HepG2 (cell line): ENCODE results near the gene SERTAD2. TPM values are rescaled to one million over a fixed set of nuclear protein-coding genes. Genes with fewer than 3 reads are reported as not detected.

Experiments
- ATF7 ChIP-seq, 2 experiments: fragments of 450-650 bp in 1 of 2; sonication (generic) in 1 of 2; formaldehyde crosslinking in 1 of 2; IDR thresholded peaks; 2 replicates each; pipeline versions ENCODE4 v1.4.0 to v1.6.1; 2016 to 2020; ENCODE audit warnings: antibody characterized with exemption in 1 of 2, mild to moderate bottlenecking in 1 of 2, missing genetic modification reagents in 1 of 2
- CERS6 ChIP-seq: sonication (generic); formaldehyde crosslinking; IDR thresholded peaks from 2 replicates; pipeline ENCODE4 v1.5.0; 2020; ENCODE audit warnings: missing genetic modification reagents
- DNMT3B ChIP-seq: conservative IDR thresholded peaks from 2 replicates; pipeline ENCODE4 v1.6.1; 2016; ENCODE audit warnings: missing biosample characterization, control low read depth
- FOSL2 ChIP-seq: sonication (generic); formaldehyde crosslinking; IDR thresholded peaks from 2 replicates; pipeline ENCODE4 v1.4.0; 2020; ENCODE audit warnings: missing genetic modification reagents
- HOXA5 ChIP-seq: sonication (generic); formaldehyde crosslinking; IDR thresholded peaks from 2 replicates; pipeline ENCODE4 v1.4.0; 2020; ENCODE audit warnings: missing genetic modification reagents
- KDM5B ChIP-seq: sonication (generic); formaldehyde crosslinking; IDR thresholded peaks from 2 replicates; pipeline ENCODE4 v1.4.0; 2020; ENCODE audit warnings: missing genetic modification reagents, mild to moderate bottlenecking, borderline replicate concordance
- KLF15 ChIP-seq: sonication (generic); formaldehyde crosslinking; IDR thresholded peaks from 2 replicates; pipeline ENCODE4 v1.8.1; 2023; ENCODE audit warnings: borderline replicate concordance, mild to moderate bottlenecking, inconsistent platforms, missing genetic modification reagents, mixed read lengths
- PCBP2 ChIP-seq: fragments of 200-400 bp; formaldehyde crosslinking; optimal IDR thresholded peaks from 2 replicates; pipeline ENCODE3; 2018; ENCODE audit warnings: low read length, low read depth; ENCODE audit not compliant: poor library complexity, severe bottlenecking
- ZFP36 ChIP-seq: fragments of 150-350 bp; IDR thresholded peaks from 2 replicates; pipeline ENCODE4 v1.6.1; 2018; ENCODE audit warnings: borderline replicate concordance, low read length, low read depth; ENCODE audit not compliant: partially characterized antibody
- ZNF12 ChIP-seq: sonication (generic); formaldehyde crosslinking; IDR thresholded peaks from 2 replicates; pipeline ENCODE4 v1.5.0; 2020; ENCODE audit warnings: missing genetic modification reagents
- ZNF138 ChIP-seq: sonication (generic); formaldehyde crosslinking; IDR thresholded peaks from 2 replicates; pipeline ENCODE4 v1.5.0; 2020; ENCODE audit warnings: mild to moderate bottlenecking, low read depth, missing genetic modification reagents
- ZNF274 ChIP-seq: sonication (generic); formaldehyde crosslinking; IDR thresholded peaks from 2 replicates; pipeline ENCODE4 v1.5.1; 2020; ENCODE audit warnings: mild to moderate bottlenecking, missing genetic modification reagents
- ZNF337 ChIP-seq: sonication (generic); formaldehyde crosslinking; IDR thresholded peaks from 2 replicates; pipeline ENCODE4 v1.5.1; 2020; ENCODE audit warnings: missing genetic modification reagents, low read depth, mild to moderate bottlenecking, borderline replicate concordance
- ZNF605 ChIP-seq: sonication (generic); formaldehyde crosslinking; IDR thresholded peaks from 2 replicates; pipeline ENCODE4 v1.8.0; 2022; ENCODE audit warnings: mild to moderate bottlenecking, missing genetic modification reagents
- polyA plus RNA-seq, 8 experiments: library from polyadenylated mRNA; depleted of rRNA in 3 of 8; stranded (reverse) in 7 of 8; unstranded in 1 of 8; fragments of >200 nt; fragmentation: Illumina TruSeq in 4 of 8; extraction: Trizol in 4 of 8; gene quantifications; 2 replicates each; pipeline versions ENCODE4 v1.2.1 to v1.2.3, GENCODE V29; 2011 to 2016; ENCODE audit warnings: low read depth in 4 of 8, missing spikeins in 1 of 8, mixed read lengths in 1 of 8; ENCODE audit not compliant: insufficient read depth in 1 of 8
- total RNA-seq, 5 experiments: library from RNA; depleted of rRNA; stranded (reverse); fragments of >200 nt; fragmentation: Illumina TruSeq; extraction: Trizol; gene quantifications; 2 replicates each; pipeline ENCODE4 v1.2.3, GENCODE V29; 2016; ENCODE audit warnings: low read depth in 1 of 5
- TF ChIP-seq, protein P1 (sequence below), 2 experiments: sonication (generic) in 1 of 2; formaldehyde crosslinking in 1 of 2; IDR thresholded peaks; 2 replicates each; pipeline versions ENCODE4 v1.4.0 to v1.6.1; 2016 to 2020; ENCODE audit warnings: borderline replicate concordance in 1 of 2, low read depth in 1 of 2, mild to moderate bottlenecking in 1 of 2, missing genetic modification reagents in 1 of 2

Gene SERTAD2
- total and polyA plus RNA-seq, 2 of the 13 experiments (the other 11 are each of a cell fraction or from before 2014, with no cell fraction given), result 6.7 to 22.6 TPM

DNA sequence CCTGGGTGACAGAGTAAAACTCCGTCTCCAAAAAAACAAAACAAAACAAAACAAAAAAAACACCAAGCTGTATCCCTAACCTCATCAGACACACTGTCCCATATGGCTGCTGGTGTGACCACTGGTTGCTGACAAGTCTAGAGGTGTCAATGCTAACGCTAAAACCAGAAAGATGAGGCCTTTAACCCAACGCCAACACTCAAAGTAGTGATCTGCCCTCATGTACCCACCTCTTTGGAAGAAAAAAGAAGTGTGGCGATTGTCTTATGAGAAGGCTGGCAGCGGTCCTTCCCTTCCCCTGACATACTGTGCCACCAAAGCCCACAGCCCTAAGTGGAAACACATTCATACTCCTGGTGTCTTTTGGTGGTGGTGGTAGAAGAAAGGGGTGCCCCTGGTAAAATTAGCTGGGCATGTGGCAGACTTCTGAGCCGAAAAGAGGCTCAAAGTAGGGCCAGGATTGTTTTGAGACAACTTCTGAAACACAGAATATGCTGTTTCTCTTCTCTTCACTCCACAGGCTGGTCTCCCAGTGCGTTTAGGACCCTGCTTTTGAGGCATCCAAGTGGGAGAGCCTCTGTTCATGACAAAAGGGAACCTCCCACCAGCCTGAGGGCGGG is 9.8 kb downstream of the SERTAD2 start (continued):
- TF ChIP-seq CERS6 (CRISPR knock-in tag), result no peak
- TF ChIP-seq KLF15 (CRISPR knock-in tag), result no peak
- TF ChIP-seq ZNF138 (CRISPR knock-in tag), result no peak
- no peak for TF ChIP-seq ZFP36
- no peak for TF ChIP-seq ATF7 (IDR thresholded peaks at IDR 0.05)
- TF ChIP-seq ATF7 (CRISPR knock-in tag; IDR thresholded peaks at IDR 0.05), result no peak
- TF ChIP-seq FOSL2 (CRISPR knock-in tag), result no peak
- TF ChIP-seq KDM5B (CRISPR knock-in tag), result 0 out of 2 replicates have a peak, but pooled peaks have one; percentile 1
- TF ChIP-seq DNMT3B (CRISPR knock-in tag), result no peak
- TF ChIP-seq, protein P1, sequence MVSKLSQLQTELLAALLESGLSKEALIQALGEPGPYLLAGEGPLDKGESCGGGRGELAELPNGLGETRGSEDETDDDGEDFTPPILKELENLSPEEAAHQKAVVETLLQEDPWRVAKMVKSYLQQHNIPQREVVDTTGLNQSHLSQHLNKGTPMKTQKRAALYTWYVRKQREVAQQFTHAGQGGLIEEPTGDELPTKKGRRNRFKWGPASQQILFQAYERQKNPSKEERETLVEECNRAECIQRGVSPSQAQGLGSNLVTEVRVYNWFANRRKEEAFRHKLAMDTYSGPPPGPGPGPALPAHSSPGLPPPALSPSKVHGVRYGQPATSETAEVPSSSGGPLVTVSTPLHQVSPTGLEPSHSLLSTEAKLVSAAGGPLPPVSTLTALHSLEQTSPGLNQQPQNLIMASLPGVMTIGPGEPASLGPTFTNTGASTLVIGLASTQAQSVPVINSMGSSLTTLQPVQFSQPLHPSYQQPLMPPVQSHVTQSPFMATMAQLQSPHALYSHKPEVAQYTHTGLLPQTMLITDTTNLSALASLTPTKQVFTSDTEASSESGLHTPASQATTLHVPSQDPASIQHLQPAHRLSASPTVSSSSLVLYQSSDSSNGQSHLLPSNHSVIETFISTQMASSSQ (IDR thresholded peaks at IDR 0.05; ENCODE audit: low read depth), result no peak
- TF ChIP-seq, protein P1 (CRISPR knock-in tag; IDR thresholded peaks at IDR 0.05; ENCODE audit: borderline replicate concordance), result no peak
- no peak for TF ChIP-seq PCBP2
- TF ChIP-seq HOXA5, result no peak
- TF ChIP-seq ZNF605 (CRISPR knock-in tag), result no peak
- 0 out of 2 replicates have a peak, but pooled peaks have one; percentile 4 for TF ChIP-seq ZNF12 (CRISPR knock-in tag)
- TF ChIP-seq ZNF337 (CRISPR knock-in tag), result no peak
- 0 out of 2 replicates have a peak, but pooled peaks have one; percentile 5 for TF ChIP-seq ZNF274 (CRISPR knock-in tag)
